HG03108 (cell line): ENCODE data around the gene MRPL34.
A peak's percentile ranks its signal among the peaks of the same experiment; 100 is the strongest.

ENCODE experiments used
- ATAC-seq: cut with Tn5 transposase; IDR thresholded peaks from one replicate; pipeline ENCODE4 v1.9.1; 2021; ENCODE audit warnings: moderate library complexity; ENCODE audit not compliant: unreplicated experiment

MRPL34 gene

DNA sequence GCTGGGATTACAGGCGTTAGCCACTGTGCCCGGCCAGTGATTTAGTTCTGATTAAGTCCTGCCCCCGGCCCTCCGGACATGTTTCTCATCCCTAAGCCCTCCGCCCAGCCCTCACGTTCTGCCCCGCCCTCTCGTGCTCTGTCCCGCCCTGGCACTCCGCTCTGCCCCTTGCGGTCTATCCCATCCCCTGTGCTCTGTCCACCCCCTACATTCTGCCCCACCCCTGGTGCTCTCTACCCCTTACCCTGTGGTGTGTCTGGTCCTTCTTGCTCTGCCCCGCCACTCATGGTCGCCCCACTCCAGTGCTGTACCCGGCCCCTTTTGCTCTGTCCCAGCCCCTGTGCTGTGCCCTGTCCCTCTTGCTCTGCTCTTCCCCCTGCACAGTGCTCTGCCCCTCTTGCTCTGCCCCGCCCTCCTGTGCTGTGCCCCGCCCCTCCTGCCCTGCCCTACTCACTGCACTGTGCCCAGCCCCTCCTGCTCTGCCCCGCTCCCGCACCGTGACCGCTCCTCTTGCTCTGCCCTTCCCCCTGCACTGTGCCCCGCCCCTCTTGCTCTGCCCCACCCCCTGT lies 34.7 kb downstream of the MRPL34 start:
- no peak for ATAC-seq

GRCh38 chr19:17340871-17341357 lies 35.2 kb downstream of the MRPL34 start:
- ATAC-seq = no peak

- no peak for ATAC-seq
Observed at GRCh38 chr19:17341386-17341785, 35.7 kb downstream of the MRPL34 start.

DNA sequence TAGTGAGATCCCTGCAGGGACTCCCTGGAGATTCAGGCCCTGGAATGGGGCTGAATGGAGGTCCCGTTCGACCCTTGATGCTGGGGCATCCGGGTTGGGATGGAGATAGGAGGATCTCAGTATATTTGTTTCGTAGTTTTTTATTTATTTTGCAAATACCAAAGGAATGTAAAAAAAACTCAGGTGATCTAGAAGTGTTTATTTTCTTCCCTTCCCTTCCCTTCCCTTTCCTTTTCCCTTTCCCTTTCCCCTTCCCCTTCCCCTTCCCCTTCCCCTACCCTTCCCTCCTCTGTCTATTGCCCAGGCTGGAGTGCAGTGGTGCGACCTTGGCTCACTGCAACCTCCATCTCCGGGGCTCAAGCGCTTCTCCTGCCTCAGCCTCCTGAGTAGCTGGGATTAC lies 36.2 kb downstream of the MRPL34 start:
- ATAC-seq = no peak

GRCh38 chr19:17346109-17346671 lies 40.5 kb downstream of the MRPL34 start:
- peak; percentile 59 for ATAC-seq

- no peak for ATAC-seq
Observed at GRCh38 chr19:17347361-17347760, 41.7 kb downstream of the MRPL34 start.

GRCh38 chr19:17347877-17348276 lies 42.2 kb downstream of the MRPL34 start:
- ATAC-seq = no peak

DNA sequence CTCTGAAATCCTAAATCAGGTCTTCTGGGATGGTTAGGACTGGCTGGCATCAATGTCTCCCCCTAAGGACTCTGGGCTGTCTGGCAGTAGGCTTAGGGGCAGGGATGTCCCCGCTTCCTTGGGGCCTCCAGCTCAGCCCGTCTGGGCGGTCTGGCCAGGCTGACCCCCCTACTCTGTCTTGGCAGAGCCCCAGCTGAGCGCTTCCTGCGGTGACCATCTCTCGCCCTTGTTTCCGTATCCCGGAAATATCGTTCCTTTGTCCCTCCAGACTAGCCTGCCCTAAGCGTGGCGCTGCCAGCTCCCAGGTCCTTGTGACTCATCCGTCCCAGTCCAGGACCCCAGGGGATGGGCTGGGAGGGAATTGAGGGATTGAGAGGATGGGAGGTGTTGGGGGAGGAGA lies 43.0 kb downstream of the MRPL34 start:
- no peak for ATAC-seq

GRCh38 chr19:17351815-17352435 lies 46.3 kb downstream of the MRPL34 start:
- ATAC-seq = no peak

- no peak for ATAC-seq
Observed at GRCh38 chr19:17352608-17353280, 47.1 kb downstream of the MRPL34 start.

DNA sequence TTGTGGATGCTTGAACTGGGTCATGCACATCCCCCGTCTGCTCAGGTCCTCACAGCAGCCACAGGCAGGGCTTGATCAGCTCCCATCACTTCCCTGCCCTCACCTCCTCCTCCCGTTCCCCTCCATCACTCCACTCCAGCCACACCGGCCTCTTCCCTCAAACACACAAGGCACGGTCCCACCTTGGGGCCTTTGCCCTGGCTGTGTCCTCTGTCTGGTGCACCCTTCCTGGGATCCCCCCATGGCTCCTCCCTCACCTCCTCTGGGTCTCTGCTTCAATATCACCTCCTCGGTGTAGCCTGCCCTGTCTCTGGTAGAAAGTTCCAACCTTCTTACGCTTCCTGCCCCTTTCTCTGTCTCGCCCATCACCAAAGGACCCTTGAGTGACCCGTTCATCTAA lies 47.7 kb downstream of the MRPL34 start:
- ATAC-seq = no peak
